GM19099 (cell line): ENCODE results near the gene CT45A2.
"Not testable (repeated sequence)": the region's sequence is repeated elsewhere in the genome, so short reads cannot be mapped to it uniquely, and the experiment has no call there.

Experiments
- POLR2A ChIP-seq: IDR thresholded peaks from 3 replicates; pipeline ENCODE4 v1.6.1; 2011; ENCODE audit warnings: low read depth; ENCODE audit not compliant: insufficient read length; ENCODE audit errors: extremely low read depth

The CT45A2 gene, protein sequence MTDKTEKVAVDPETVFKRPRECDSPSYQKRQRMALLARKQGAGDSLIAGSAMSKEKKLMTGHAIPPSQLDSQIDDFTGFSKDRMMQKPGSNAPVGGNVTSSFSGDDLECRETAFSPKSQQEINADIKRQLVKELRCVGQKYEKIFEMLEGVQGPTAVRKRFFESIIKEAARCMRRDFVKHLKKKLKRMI

DNA sequence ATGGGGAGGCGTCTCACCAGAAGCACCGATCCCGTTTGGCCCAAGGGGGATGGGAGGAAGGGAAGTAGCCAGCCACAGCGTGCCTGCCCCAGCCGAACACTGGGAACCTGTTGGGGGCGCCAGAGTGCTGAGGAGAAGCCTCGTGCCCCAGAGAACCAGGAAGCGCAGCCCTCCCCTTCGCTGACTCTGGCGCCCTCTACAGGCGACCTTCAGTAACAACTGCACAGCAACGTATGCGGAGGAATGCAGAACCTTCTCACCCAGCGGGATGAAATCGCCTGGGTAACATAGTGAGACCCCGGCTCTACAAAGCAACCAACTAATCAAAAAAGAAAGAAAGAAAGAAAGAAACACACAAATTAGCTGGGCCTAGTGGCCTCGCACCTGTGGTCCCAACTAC lies at the start of gene CT45A2:
CT45A2 (minus strand) TSS at position 101 of the 400 bp plus-strand sequence. CDS start 3,747 bp downstream, outside the sequence.
- not testable (repeated sequence) for TF ChIP-seq POLR2A

DNA sequence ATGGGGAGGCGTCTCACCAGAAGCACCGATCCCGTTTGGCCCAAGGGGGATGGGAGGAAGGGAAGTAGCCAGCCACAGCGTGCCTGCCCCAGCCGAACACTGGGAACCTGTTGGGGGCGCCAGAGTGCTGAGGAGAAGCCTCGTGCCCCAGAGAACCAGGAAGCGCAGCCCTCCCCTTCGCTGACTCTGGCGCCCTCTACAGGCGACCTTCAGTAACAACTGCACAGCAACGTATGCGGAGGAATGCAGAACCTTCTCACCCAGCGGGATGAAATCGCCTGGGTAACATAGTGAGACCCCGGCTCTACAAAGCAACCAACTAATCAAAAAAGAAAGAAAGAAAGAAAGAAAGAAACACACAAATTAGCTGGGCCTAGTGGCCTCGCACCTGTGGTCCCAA lies 34.6 kb upstream of the CT45A2 start, which contains the start of gene CT45A8:
CT45A8 (minus strand) TSS at position 101 of the 400 bp plus-strand sequence. CDS start 3,755 bp downstream, outside the sequence.
- not testable (repeated sequence) for TF ChIP-seq POLR2A

DNA sequence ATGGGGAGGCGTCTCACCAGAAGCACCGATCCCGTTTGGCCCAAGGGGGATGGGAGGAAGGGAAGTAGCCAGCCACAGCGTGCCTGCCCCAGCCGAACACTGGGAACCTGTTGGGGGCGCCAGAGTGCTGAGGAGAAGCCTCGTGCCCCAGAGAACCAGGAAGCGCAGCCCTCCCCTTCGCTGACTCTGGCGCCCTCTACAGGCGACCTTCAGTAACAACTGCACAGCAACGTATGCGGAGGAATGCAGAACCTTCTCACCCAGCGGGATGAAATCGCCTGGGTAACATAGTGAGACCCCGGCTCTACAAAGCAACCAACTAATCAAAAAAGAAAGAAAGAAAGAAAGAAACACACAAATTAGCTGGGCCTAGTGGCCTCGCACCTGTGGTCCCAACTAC lies 17.4 kb upstream of the CT45A2 start, which contains the start of gene CT45A7:
CT45A7 (minus strand) TSS at position 101 of the 400 bp plus-strand sequence. CDS start 3,747 bp downstream, outside the sequence.
- TF ChIP-seq POLR2A, result not testable (repeated sequence)

- TF ChIP-seq POLR2A, result not testable (repeated sequence)
Observed at GRCh38 chrX:135802687-135803086, 17.1 kb downstream of the CT45A2 start, which contains the start of gene CT45A6. TSS of gene CT45A6 (minus strand) at chrX:135802787. CDS start at chrX:135798993, 3,794 bp downstream.

DNA sequence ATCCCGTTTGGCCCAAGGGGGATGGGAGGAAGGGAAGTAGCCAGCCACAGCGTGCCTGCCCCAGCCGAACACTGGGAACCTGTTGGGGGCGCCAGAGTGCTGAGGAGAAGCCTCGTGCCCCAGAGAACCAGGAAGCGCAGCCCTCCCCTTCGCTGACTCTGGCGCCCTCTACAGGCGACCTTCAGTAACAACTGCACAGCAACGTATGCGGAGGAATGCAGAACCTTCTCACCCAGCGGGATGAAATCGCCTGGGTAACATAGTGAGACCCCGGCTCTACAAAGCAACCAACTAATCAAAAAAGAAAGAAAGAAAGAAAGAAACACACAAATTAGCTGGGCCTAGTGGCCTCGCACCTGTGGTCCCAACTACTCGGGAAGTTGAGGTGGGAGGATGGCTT lies 34.4 kb downstream of the CT45A2 start, which contains the start of gene CT45A5:
CT45A5 (minus strand) TSS at position 101 of the 400 bp plus-strand sequence. CDS start 3,774 bp downstream, outside the sequence.
- TF ChIP-seq POLR2A, result not testable (repeated sequence)

DNA sequence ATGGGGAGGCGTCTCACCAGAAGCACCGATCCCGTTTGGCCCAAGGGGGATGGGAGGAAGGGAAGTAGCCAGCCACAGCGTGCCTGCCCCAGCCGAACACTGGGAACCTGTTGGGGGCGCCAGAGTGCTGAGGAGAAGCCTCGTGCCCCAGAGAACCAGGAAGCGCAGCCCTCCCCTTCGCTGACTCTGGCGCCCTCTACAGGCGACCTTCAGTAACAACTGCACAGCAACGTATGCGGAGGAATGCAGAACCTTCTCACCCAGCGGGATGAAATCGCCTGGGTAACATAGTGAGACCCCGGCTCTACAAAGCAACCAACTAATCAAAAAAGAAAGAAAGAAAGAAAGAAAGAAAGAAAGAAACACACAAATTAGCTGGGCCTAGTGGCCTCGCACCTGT lies 51.7 kb downstream of the CT45A2 start, which contains the start of gene CT45A3:
CT45A3 (minus strand) TSS at position 101 of the 400 bp plus-strand sequence. CDS start 3,747 bp downstream, outside the sequence.
- not testable (repeated sequence) for TF ChIP-seq POLR2A
